Measurements from ENCODE around the gene KRTAP9-7.

The KRTAP9-7 gene

GRCh38 chr17:41315814-41316445 lies 40.4 kb downstream of the KRTAP9-7 start:
- TF ChIP-seq CTCF (IDR thresholded peaks at IDR 0.05; ENCODE audit: low read length) (no peak), EZH2 (IDR thresholded peaks at IDR 0.05; ENCODE audit: borderline replicate concordance, low read length) (no peak)
- no peaks in the 10 kb centered on the region for H3K36me3 ChIP-seq (ENCODE audit: insufficient read depth, low read length)
- H3K4me1 ChIP-seq (ENCODE audit: insufficient read depth, low read length, severe bottlenecking), result no peaks in the 10 kb centered on the region
- H4K20me1 ChIP-seq (ENCODE audit: insufficient read depth, low read length), result no peaks in the 10 kb centered on the region
- H3K4me3 ChIP-seq (ENCODE audit: low read depth, low read length, poor library complexity, severe bottlenecking), result no peak overlapping the region
- H3K9me3 ChIP-seq (ENCODE audit: low read length), result peaks cover 4% of the 10 kb centered on the region; the same call in 1 of the 2 replicates
- H3K9me2 ChIP-seq (ENCODE audit: low read depth, low read length), result no peaks in the 10 kb centered on the region
- H3K9ac ChIP-seq (ENCODE audit: low read length), result no peak overlapping the region
- no peak overlapping the region for H3K4me2 ChIP-seq (ENCODE audit: low read length)
- H3K27me3 ChIP-seq (ENCODE audit: insufficient read depth, low read length), result 0 out of 2 replicates have a peak, but pooled peaks cover 3% of the 10 kb centered on the region
- no peaks in the 10 kb centered on the region for H3F3A ChIP-seq (ENCODE audit: insufficient read depth, low read length)
- no peak overlapping the region for H2AFZ ChIP-seq (ENCODE audit: low read length)
- no peaks in the 10 kb centered on the region for H3K79me2 ChIP-seq (ENCODE audit: insufficient read depth, low read length)
- H3K27ac ChIP-seq (ENCODE audit: low read depth, low read length, poor library complexity, severe bottlenecking), result no peak overlapping the region

- Histone ChIP-seq H3K4me1 (ENCODE audit: insufficient read depth, low read length, severe bottlenecking) (no peaks in the 10 kb centered on the region), H3K9me3 (ENCODE audit: low read length) (peaks cover 4% of the 10 kb centered on the region; the same call in 1 of the 2 replicates), H2AFZ (ENCODE audit: low read length) (no peak overlapping the region), H3K27ac (ENCODE audit: low read depth, low read length, poor library complexity, severe bottlenecking) (no peak overlapping the region), H3K9ac (ENCODE audit: low read length) (no peak overlapping the region), H3K79me2 (ENCODE audit: insufficient read depth, low read length) (no peaks in the 10 kb centered on the region), H3K4me3 (ENCODE audit: low read depth, low read length, poor library complexity, severe bottlenecking) (no peak overlapping the region), H3K4me2 (ENCODE audit: low read length) (no peak overlapping the region), H3K27me3 (ENCODE audit: insufficient read depth, low read length) (0 out of 2 replicates have a peak, but pooled peaks cover 3% of the 10 kb centered on the region), H3F3A (ENCODE audit: insufficient read depth, low read length) (no peaks in the 10 kb centered on the region), H4K20me1 (ENCODE audit: insufficient read depth, low read length) (no peaks in the 10 kb centered on the region), H3K36me3 (ENCODE audit: insufficient read depth, low read length) (no peaks in the 10 kb centered on the region), H3K9me2 (ENCODE audit: low read depth, low read length) (no peaks in the 10 kb centered on the region)
- TF ChIP-seq EZH2 (IDR thresholded peaks at IDR 0.05; ENCODE audit: borderline replicate concordance, low read length), result no peak
- no peak for TF ChIP-seq CTCF (IDR thresholded peaks at IDR 0.05; ENCODE audit: low read length)
Observed at GRCh38 chr17:41318231-41318630, 42.7 kb downstream of the KRTAP9-7 start.

GRCh38 chr17:41322094-41322902 lies 46.8 kb downstream of the KRTAP9-7 start:
- no peak for TF ChIP-seq EZH2 (IDR thresholded peaks at IDR 0.05; ENCODE audit: borderline replicate concordance, low read length)
- peak; percentile 66 for TF ChIP-seq CTCF (IDR thresholded peaks at IDR 0.05; ENCODE audit: low read length)
- no peak overlapping the region for H3K4me3 ChIP-seq (ENCODE audit: low read depth, low read length, poor library complexity, severe bottlenecking)
- no peaks in the 10 kb centered on the region for H3K4me1 ChIP-seq (ENCODE audit: insufficient read depth, low read length, severe bottlenecking)
- no peak overlapping the region for H2AFZ ChIP-seq (ENCODE audit: low read length)
- H3K27me3 ChIP-seq (ENCODE audit: insufficient read depth, low read length), result 0 out of 2 replicates have a peak, but pooled peaks cover 3% of the 10 kb centered on the region
- H3K9ac ChIP-seq (ENCODE audit: low read length), result no peak overlapping the region
- H3F3A ChIP-seq (ENCODE audit: insufficient read depth, low read length), result no peaks in the 10 kb centered on the region
- H3K79me2 ChIP-seq (ENCODE audit: insufficient read depth, low read length), result no peaks in the 10 kb centered on the region
- H3K9me3 ChIP-seq (ENCODE audit: low read length), result peaks cover 4% of the 10 kb centered on the region; the same call in 1 of the 2 replicates
- no peak overlapping the region for H3K4me2 ChIP-seq (ENCODE audit: low read length)
- no peak overlapping the region for H3K27ac ChIP-seq (ENCODE audit: low read depth, low read length, poor library complexity, severe bottlenecking)
- H3K36me3 ChIP-seq (ENCODE audit: insufficient read depth, low read length), result no peaks in the 10 kb centered on the region
- no peaks in the 10 kb centered on the region for H4K20me1 ChIP-seq (ENCODE audit: insufficient read depth, low read length)
- no peaks in the 10 kb centered on the region for H3K9me2 ChIP-seq (ENCODE audit: low read depth, low read length)

Measured in OCI-LY1 (cell line).